ENCODE measurements around the gene IRAK2.

GRCh38 chr3:10215578-10216368, 51.1 kb downstream of the IRAK2 start:
- TF ChIP-seq CTCF (IDR thresholded peaks at IDR 0.05): no peak
- no peak for TF ChIP-seq POLR2A (IDR thresholded peaks at IDR 0.05)
